Measurements from ENCODE around the gene PCSK9.

PCSK9 gene

DNA sequence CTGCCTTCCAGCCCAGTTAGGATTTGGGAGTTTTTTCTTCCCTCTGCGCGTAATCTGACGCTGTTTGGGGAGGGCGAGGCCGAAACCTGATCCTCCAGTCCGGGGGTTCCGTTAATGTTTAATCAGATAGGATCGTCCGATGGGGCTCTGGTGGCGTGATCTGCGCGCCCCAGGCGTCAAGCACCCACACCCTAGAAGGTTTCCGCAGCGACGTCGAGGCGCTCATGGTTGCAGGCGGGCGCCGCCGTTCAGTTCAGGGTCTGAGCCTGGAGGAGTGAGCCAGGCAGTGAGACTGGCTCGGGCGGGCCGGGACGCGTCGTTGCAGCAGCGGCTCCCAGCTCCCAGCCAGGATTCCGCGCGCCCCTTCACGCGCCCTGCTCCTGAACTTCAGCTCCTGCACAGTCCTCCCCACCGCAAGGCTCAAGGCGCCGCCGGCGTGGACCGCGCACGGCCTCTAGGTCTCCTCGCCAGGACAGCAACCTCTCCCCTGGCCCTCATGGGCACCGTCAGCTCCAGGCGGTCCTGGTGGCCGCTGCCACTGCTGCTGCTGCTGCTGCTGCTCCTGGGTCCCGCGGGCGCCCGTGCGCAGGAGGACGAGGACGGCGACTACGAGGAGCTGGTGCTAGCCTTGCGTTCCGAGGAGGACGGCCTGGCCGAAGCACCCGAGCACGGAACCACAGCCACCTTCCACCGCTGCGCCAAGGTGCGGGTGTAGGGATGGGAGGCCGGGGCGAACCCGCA is at the start of gene PCSK9:
Gene PCSK9 (plus strand): TSS at position 207 of the 741 bp plus-strand sequence. CDS start 290 bp downstream, at position 497.
- Mint-ChIP-seq H3K4me3 (no peak within 1 kb of the TSS), H3K36me3 (no peaks in the 10 kb centered on the region), H3K27ac (no peak within 1 kb of the TSS), H3K4me1 (no peaks in the 10 kb centered on the region), H3K9me3 (no peaks in the 10 kb centered on the region)
- ATAC-seq = peak; percentile 27
- no peak for DNase-seq (ENCODE audit: low spot score in 2 of 2)

DNA sequence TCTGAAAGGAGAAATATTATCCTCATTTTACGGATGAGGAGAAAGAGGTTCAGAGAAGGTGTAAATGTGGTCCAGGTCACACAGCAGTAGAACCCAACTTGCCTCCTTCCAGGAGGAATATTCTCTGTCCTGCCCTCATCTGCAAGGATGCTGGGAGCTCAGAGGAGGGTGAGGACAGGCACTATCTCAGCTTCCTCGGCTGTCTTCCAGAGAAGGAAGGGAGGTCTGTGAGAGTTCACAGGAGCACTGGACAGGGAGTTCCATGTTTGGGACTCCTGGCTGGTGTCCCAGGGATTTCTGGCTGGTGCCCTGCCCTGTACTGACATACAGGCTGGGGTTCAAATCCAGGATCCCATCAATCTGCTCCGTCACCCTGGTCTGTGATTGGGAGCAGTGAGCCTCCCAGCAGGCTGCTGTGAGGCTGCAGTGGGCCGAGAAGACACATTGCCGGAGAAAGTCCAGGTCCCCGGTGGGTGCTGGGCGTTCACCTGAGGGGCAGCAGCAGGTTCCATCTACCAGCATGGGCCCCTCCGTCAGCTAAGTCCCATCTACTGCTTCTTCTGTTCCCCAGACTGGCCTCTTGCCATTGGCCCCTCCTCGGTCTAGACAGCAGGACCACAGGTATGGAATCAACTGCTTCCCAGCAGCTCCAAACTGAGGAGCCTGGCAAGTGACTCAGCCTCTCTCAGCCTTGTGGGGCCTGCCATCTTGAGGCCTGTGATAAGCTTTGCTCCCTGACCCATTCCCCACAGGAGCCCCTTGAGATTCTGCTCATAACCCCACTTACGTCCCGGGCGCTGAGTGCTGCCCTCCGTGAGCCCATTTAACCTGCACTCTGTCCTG is 49.2 kb upstream of the PCSK9 start:
- ATAC-seq (no peak), DNase-seq (ENCODE audit: low spot score in 2 of 2) (no peak)
- Mint-ChIP-seq H3K4me3 (no peak overlapping the region), H3K4me1 (peaks cover 6% of the 10 kb centered on the region), H3K9me3 (no peaks in the 10 kb centered on the region), H3K27ac (no peak overlapping the region), H3K36me3 (no peaks in the 10 kb centered on the region)

DNA sequence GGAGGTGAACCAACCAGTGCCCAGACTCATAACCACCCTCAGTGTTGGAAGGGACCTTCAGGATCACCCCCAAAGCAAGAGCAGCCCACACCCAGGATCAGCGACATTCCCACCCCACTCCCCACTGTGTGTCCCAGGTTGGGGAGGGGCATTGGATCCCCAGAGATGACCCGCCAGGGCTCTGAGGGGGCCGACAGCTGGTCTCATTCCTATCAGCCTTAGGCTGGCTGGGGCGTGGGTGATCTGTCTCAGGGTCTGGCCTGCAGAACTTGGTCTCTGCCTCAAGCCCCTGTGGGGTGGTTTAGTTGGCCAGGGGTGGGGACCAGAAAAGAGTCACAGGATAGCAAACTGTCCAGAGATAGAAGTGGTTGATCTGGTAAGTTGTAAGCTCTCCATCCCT is 48.4 kb upstream of the PCSK9 start:
- no peaks in the 10 kb centered on the region for H3K36me3 Mint-ChIP-seq
- DNase-seq (ENCODE audit: low spot score in 2 of 2) (no peak), ATAC-seq (no peak)
- H3K9me3 Mint-ChIP-seq = no peaks in the 10 kb centered on the region
- no peak overlapping the region for H3K4me3 Mint-ChIP-seq
- H3K27ac Mint-ChIP-seq = no peak overlapping the region
- peaks cover 14% of the 10 kb centered on the region for H3K4me1 Mint-ChIP-seq

DNA sequence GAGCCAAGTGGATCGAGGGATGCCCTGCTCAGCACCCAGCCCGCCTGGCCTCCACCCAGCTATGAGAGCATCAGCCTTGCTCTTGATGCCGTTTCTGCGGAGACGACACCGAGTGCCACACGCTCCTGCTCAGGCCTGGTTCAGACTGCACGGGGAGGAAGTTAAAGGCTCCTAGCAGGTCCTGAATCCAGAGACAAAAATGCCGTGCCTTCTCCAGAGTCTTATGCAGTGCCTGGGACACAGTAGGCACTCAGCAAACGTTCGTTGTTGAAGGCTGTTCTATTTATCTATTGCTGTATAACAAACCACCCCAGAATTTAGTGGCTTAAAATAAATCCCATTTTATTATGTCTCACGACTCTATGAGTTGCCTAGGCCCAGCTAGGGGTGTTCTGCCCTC is 47.4 kb upstream of the PCSK9 start:
- no peak for DNase-seq (ENCODE audit: low spot score in 2 of 2)
- no peak for ATAC-seq
- Mint-ChIP-seq H3K27ac (no peak overlapping the region), H3K4me1 (peaks cover 23% of the 10 kb centered on the region), H3K4me3 (no peak overlapping the region), H3K36me3 (no peaks in the 10 kb centered on the region), H3K9me3 (no peaks in the 10 kb centered on the region)

DNA sequence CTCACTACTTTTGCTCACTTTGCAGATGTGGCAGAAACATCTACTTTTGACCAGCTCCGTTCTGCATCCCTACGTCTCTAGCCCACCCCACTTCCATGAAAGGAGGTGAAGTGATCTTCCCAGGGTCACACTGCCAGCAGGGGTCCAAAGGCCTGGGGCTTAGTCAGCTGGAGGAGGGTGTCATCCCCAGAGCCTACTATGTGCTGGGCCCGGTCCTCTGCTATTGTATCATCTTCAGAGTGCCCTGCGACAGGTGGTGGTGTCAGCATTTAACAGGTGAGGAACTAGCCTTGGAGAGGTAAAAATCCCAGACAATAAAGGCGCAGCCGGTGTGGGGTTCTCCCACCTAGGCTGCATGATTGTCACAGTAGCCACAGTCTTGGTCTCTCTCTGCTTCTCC is 46.2 kb upstream of the PCSK9 start:
- H3K36me3 Mint-ChIP-seq = no peaks in the 10 kb centered on the region
- DNase-seq (ENCODE audit: low spot score in 2 of 2) (no peak), ATAC-seq (no peak)
- H3K27ac Mint-ChIP-seq = no peak overlapping the region
- H3K9me3 Mint-ChIP-seq = no peaks in the 10 kb centered on the region
- no peak overlapping the region for H3K4me3 Mint-ChIP-seq
- H3K4me1 Mint-ChIP-seq = peaks cover 28% of the 10 kb centered on the region

DNA sequence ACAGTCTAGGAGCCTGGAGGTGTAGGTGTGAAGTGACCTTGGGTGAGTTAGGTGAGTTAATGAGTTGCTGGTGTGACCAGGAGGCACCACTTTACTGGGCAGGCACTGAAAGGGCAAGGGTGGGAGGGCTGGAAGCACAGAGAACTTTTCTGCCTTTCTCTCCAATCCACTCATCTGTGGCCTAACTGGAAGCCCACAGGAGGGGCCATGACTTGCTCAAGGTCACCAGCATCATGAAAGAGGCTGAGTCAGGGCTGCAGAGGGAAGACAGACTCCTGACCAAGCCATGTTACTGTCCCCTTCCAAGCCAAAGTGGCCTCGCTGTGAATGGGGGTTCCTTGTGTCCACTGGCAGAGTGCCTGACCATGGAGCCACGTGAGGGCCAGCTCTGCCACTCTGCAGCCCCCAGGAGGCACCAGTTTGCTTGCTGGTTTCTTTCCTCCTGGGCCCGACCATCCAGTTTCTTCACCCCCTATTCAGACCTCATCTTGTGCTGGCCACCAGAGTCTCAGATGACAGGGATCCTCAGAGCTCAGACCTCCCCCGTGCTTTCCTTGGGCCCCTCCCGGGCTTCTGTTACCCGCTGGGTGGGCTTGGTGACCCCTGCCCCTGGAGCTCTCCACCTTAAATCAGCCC is 44.9 kb upstream of the PCSK9 start:
- no peak overlapping the region for H3K4me3 Mint-ChIP-seq
- ATAC-seq (no peak), DNase-seq (ENCODE audit: low spot score in 2 of 2) (no peak)
- no peaks in the 10 kb centered on the region for H3K36me3 Mint-ChIP-seq
- H3K27ac Mint-ChIP-seq = peak overlapping the region; percentile 87
- no peaks in the 10 kb centered on the region for H3K9me3 Mint-ChIP-seq
- peaks cover 28% of the 10 kb centered on the region for H3K4me1 Mint-ChIP-seq

DNA sequence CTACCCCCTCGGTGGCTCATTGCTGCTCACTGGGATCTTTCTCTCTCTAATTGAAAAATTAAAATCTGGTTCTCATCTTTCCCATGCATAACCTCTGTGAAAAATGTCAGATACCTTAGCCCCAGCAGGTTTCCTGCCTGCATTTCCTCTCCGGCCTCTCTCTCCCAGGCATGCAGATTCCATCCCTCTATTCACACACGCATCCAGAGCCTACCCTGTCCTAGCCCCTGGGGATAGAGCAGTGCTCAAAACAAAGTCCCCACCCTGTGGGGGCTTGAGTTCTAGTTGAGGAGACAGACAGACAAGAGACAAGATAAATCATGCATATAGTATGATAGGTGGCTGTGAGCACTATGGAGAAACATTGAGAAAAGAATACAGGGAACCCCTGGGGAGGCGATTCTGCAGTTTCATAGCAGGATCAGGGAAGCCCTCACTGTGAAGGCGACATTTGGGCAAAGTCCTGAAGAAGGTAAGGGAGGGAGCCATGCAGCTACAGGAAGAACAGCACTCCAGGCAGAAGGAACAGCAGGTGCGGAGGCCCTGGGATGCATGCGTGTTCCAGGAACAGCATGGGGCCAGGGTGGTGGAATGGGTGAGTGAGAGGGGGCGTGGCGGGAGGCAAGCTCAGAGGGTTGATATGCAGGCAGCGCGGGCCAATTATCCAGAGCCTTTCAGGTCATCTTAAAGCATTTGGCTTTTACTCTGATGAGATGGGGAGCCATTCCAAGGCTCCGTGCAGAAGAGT is 44.2 kb upstream of the PCSK9 start:
- H3K27ac Mint-ChIP-seq = peak overlapping the region; percentile 30
- no peaks in the 10 kb centered on the region for H3K36me3 Mint-ChIP-seq
- peaks cover 28% of the 10 kb centered on the region for H3K4me1 Mint-ChIP-seq
- peak overlapping the region; percentile 61 for H3K4me3 Mint-ChIP-seq
- no peaks in the 10 kb centered on the region for H3K9me3 Mint-ChIP-seq
- ATAC-seq = no peak
- no peak for DNase-seq (ENCODE audit: low spot score in 2 of 2)

DNA sequence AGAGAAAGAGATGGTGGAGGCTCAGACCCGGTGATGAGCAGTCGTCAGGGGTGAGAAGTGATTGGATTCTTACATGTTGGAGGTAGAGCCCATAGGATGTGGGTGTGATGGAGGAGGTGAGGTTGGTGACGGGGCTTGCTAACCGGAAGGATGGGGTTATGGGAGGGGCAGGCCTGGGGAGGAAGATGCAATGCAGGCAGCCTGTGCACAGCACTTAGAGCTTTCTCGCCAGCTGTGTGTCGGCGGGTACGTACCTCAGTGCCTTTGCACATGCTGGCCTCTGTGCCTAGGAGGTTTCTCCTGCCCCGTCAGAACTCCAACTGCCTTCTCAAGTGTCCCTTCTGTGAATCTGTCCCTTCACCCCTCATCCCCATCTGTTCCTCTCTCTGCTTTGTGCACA is 43.5 kb upstream of the PCSK9 start:
- H3K4me1 Mint-ChIP-seq = peaks cover 28% of the 10 kb centered on the region
- DNase-seq (ENCODE audit: low spot score in 2 of 2) (peak in 1 of 2 donors; percentile 66), ATAC-seq (peak; percentile 87)
- no peaks in the 10 kb centered on the region for H3K9me3 Mint-ChIP-seq
- peak overlapping the region; percentile 30 for H3K27ac Mint-ChIP-seq
- peak overlapping the region; percentile 61 for H3K4me3 Mint-ChIP-seq
- H3K36me3 Mint-ChIP-seq = no peaks in the 10 kb centered on the region

DNA sequence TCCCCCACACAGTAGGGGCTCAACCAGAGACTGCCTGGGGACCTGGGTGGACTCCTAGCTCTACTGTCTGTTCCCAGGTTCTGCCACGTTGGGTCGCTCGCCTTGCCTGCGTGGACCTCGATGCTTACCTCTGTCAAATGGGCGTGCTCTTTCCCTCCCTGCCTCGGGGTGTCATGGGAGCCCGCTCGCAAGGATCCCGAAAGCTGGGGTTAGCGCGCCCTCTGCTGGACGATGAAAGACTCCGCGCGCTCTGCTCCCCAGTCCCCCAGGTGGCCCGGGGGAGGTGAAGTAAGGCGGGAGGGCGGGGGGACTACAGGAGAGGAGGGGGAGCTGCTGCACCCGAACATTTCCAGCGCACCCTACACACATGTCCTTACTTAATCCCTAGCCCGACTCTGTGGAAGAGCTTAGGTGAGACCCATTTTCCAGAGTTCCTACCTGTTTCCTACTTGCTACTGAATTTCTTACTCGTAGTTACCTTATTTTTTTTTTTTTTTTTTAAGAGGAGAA is 42.9 kb upstream of the PCSK9 start:
- peak; percentile 81 to 92 for DNase-seq (ENCODE audit: low spot score in 2 of 2)
- Mint-ChIP-seq H3K36me3 (no peaks in the 10 kb centered on the region), H3K27ac (peak overlapping the region; percentile 30), H3K9me3 (no peaks in the 10 kb centered on the region), H3K4me1 (peaks cover 28% of the 10 kb centered on the region), H3K4me3 (peak overlapping the region; percentile 61)
- ATAC-seq = peak; percentile 83

DNA sequence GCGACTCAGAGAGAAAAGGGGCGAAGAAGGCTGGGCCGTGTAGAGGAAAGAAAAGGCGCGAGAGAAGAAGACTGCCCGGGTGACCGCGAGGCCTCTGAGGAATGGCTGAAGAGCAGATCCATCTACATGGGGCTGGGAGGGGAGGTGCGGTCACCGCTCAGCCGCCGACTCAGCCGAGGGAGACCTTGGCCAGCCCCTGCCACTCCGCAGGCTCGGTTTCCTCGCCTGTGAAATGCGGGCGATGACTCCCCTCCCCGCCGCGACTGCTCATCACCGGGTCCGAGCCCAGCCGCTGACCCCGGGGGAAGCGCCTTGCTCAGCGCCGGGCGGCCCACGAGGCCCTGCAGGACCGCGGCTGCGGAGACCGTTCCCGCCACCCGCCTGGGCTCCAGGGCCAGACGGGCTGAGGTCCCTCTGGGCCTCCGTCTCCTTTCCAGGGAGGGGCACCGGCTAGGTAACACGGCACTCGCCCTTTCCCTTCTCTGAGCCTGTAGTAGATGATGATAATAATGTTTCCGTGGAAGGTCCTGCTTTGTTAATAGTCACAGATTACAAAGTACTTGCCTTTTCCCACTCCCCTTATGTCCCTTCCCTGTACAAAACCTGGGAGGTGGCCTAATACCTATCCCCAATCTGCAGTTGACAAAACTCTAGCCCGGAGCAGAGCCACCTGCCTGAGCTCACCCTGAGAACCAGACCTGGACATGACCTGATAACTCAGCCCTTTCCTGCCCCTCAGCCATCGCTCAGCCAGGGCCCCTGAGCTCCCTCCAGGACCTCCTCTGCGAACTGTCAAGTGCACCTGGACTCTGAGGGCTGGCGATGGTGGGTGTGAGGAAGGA is 42.3 kb upstream of the PCSK9 start:
- DNase-seq (ENCODE audit: low spot score in 2 of 2) (no peak), ATAC-seq (no peak)
- H3K9me3 Mint-ChIP-seq = no peaks in the 10 kb centered on the region
- peak overlapping the region; percentile 30 for H3K27ac Mint-ChIP-seq
- H3K4me1 Mint-ChIP-seq = peaks cover 28% of the 10 kb centered on the region
- H3K4me3 Mint-ChIP-seq = peak overlapping the region; percentile 61
- H3K36me3 Mint-ChIP-seq = no peaks in the 10 kb centered on the region

DNA sequence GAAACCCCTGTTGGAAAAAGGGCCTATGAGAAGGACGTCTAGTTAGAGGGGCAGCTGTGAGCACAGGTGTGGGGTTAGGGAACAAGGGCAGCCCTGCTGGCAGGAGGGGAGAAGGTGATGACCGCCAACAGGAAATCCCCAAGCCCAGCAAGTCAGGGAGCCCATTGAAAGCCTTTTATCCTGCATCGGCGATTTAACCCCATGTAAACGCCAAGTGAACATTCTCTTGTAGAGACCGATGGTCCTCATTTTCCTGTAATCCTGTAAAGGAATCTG is 41.7 kb upstream of the PCSK9 start:
- no peaks in the 10 kb centered on the region for H3K9me3 Mint-ChIP-seq
- peaks cover 28% of the 10 kb centered on the region for H3K4me1 Mint-ChIP-seq
- H3K4me3 Mint-ChIP-seq = peak overlapping the region; percentile 61
- H3K36me3 Mint-ChIP-seq = no peaks in the 10 kb centered on the region
- no peak overlapping the region for H3K27ac Mint-ChIP-seq
- ATAC-seq = no peak
- DNase-seq (ENCODE audit: low spot score in 2 of 2) = no peak

DNA sequence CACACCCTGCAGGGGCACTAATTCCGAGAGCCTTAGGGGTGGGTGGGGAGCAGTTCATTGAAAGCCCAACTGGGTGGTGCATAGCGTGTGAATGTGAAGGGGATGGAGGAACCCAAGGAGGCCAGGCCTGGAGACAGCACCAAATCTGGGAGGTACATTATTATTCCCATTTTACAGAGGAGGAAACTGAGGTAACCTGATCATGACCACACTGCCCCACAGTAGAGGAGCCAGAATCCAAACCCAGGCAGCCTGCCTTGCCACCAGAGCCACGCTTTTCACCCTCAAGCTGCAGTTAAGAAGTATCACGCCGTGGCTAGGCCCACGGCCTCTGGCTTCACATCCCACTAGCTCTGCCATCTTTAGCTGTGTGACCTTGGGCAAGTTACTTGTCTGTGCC is 41.2 kb upstream of the PCSK9 start:
- H3K4me3 Mint-ChIP-seq = no peak overlapping the region
- H3K27ac Mint-ChIP-seq = no peak overlapping the region
- no peak for ATAC-seq
- H3K9me3 Mint-ChIP-seq = no peaks in the 10 kb centered on the region
- H3K4me1 Mint-ChIP-seq = peaks cover 28% of the 10 kb centered on the region
- no peak for DNase-seq (ENCODE audit: low spot score in 2 of 2)
- no peaks in the 10 kb centered on the region for H3K36me3 Mint-ChIP-seq

DNA sequence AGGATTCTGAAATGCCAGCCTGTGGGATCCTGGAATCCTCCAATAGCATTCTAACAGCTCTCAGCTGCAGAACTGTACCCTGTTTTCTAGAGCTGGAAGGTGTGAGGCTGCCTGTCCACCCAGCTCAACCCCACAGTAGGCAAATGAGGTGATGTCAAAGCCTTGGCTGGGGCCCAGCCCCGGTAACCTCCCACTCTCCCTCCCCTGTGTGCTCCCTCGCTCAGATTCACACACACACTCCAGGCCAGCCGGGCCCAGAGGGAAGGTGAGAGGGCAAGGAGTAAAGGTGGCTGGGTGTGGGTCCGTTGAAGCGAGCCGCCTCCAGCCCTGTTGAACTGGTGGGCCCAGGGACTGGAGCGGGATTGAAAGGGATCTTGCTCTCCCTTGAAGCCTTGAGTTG is 40.7 kb upstream of the PCSK9 start, which contains the start of gene BSND:
Gene BSND (plus strand): TSS at position 257 of the 400 bp plus-strand sequence. CDS start 254 bp downstream, outside the sequence.
- no peak for ATAC-seq
- H3K4me3 Mint-ChIP-seq = no peak within 1 kb of the TSS

More for the DNA sequence above, 40.7 kb upstream of the PCSK9 start, which contains the start of gene BSND:
- Mint-ChIP-seq H3K4me1 (peaks cover 28% of the 10 kb centered on the region), H3K9me3 (no peaks in the 10 kb centered on the region), H3K36me3 (no peaks in the 10 kb centered on the region), H3K27ac (no peak within 1 kb of the TSS)
- DNase-seq (ENCODE audit: low spot score in 2 of 2) = no peak

All from stimulated activated effector memory CD8-positive, alpha-beta T cell treated with anti-CD3 and anti-CD28 coated beads, Interleukin-12 subunit alpha, Interleukin-12 subunit beta, amount 100 ng/mL, for 72 hours (primary cell).